Measurements from ENCODE around the gene IKZF1.

Gene IKZF1

DNA sequence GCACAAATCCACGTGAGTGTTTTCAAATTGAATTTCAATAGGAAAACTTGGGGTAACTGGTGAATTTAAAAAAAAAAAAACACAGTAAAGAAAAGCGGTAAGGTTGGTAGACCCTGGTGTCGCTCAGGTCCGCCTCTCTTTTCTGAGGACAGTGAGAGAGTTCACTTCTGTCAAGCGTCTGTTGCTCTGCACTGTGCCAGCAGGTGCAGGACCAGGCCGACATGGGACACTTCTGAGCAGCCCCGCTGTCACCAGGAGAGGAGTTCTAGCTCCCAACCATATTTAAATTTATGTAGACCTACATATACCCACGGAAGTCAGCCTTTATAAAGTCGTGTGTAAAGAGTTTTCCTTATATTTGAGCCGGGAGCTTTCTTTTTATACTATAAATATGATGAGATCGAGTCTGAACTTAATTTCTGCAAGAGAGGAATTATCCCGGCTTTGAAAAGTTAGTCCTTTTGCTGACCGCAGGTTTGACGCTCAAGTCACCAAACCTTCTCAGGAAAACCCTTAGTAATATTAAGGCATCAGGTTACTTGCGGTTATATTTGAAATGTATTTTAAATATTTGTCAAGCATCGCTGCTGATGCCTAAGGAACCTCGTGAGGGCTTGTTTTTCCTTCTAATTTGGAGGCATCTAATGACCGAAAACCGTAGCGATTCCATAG is 531 bp downstream of the IKZF1 start:
- Histone ChIP-seq H3K9me3 (ENCODE audit: insufficient read depth, low read length, severe bottlenecking) (no peaks in the 10 kb centered on the region), H3K36me3 (ENCODE audit: insufficient read depth, low read length) (peaks cover 14% of the 10 kb centered on the region), H4K20me1 (ENCODE audit: insufficient read depth, low read length) (no peaks in the 10 kb centered on the region), H3K9ac (ENCODE audit: low read depth, low read length) (peak overlapping the region; percentile 64), H2AFZ (ENCODE audit: low read depth, low read length) (peak overlapping the region; percentile 67), H3K79me2 (ENCODE audit: insufficient read depth, low read length) (peaks cover 61% of the 10 kb centered on the region), H3K4me3 (ENCODE audit: low read depth in 1 of 2, low read length in 2 of 2) (peak overlapping the region; percentile 53 to 60), H3K4me2 (ENCODE audit: insufficient read depth, low read length) (peak overlapping the region; percentile 68), H3K27ac (ENCODE audit: low read length) (peak overlapping the region; percentile 92), H3K4me1 (ENCODE audit: insufficient read depth, low read length) (peaks cover 50% of the 10 kb centered on the region), H3K27me3 (ENCODE audit: insufficient read depth, low read length, poor library complexity) (no peaks in the 10 kb centered on the region)
- TF ChIP-seq EZH2 (IDR thresholded peaks at IDR 0.05; ENCODE audit: borderline replicate concordance, low read depth, low read length, severe bottlenecking) (no peak), CTCF (IDR thresholded peaks at IDR 0.05; ENCODE audit: borderline replicate concordance, extremely low read depth, low read length, poor library complexity, severe bottlenecking) (no peak)
- DNase-seq = peak; percentile 81
- peak; percentile 66 for ATAC-seq (ENCODE audit: insufficient read depth, low read depth)

DNA sequence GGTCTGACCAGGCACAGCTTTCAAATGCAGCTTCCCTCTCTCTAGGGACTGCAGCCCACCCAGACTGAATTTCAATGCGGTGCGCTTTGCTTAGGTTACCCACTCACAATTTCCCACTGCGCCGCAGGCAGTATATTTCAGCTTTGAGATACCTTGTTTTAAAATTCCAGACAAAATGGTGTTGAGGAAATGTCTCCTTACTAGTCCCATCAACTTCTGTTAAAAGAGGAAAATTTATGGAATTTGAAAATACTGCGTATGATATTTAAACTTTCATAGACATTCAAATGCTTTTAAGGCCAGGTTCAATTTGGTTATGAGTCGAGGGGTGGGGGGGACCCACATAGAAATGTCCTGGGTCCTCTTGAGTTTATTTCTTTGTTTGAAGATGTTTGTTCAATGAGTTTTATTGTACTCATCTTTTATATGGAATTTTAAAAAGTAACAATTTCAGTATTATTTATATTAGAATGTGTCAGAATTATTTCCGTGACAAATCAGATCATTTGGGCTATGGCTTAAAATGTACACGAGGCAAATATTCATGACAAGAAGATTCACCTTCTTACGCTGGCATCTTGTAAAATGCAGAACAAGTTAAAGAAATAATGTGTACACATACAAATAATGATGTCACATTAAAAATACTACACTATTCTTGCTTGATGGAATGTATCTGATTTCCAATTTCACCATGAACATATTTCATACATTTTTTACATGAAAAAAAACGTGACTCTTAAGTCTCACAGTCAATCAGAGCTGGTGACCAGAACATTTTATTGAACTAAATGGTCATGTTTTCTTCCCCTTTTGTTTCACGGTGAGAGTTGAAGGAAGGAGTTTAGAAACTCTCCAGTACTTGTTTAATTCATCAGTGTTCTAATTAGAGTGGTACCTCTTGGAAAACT is 1.3 kb downstream of the IKZF1 start:
- H3K27ac ChIP-seq (ENCODE audit: low read length) = peak overlapping the region; percentile 92
- H3K4me2 ChIP-seq (ENCODE audit: insufficient read depth, low read length) = peak overlapping the region; percentile 68
- peaks cover 14% of the 10 kb centered on the region for H3K36me3 ChIP-seq (ENCODE audit: insufficient read depth, low read length)
- peak overlapping the region; percentile 53 to 60 for H3K4me3 ChIP-seq (ENCODE audit: low read depth in 1 of 2, low read length in 2 of 2)
- peak; percentile 41 for DNase-seq
- no peak overlapping the region; the same call in 1 of the 2 replicates for H2AFZ ChIP-seq (ENCODE audit: low read depth, low read length)
- H3K9ac ChIP-seq (ENCODE audit: low read depth, low read length) = peak overlapping the region; percentile 64
- no peaks in the 10 kb centered on the region for H4K20me1 ChIP-seq (ENCODE audit: insufficient read depth, low read length)
- H3K9me3 ChIP-seq (ENCODE audit: insufficient read depth, low read length, severe bottlenecking) = no peaks in the 10 kb centered on the region
- peaks cover 69% of the 10 kb centered on the region for H3K79me2 ChIP-seq (ENCODE audit: insufficient read depth, low read length)
- no peaks in the 10 kb centered on the region for H3K27me3 ChIP-seq (ENCODE audit: insufficient read depth, low read length, poor library complexity)
- H3K4me1 ChIP-seq (ENCODE audit: insufficient read depth, low read length) = peaks cover 51% of the 10 kb centered on the region
- no peak for TF ChIP-seq EZH2 (IDR thresholded peaks at IDR 0.05; ENCODE audit: borderline replicate concordance, low read depth, low read length, severe bottlenecking)
- no peak for TF ChIP-seq CTCF (IDR thresholded peaks at IDR 0.05; ENCODE audit: borderline replicate concordance, extremely low read depth, low read length, poor library complexity, severe bottlenecking)
- ATAC-seq (ENCODE audit: insufficient read depth, low read depth) = no peak

- Histone ChIP-seq H3K36me3 (ENCODE audit: insufficient read depth, low read length) (peaks cover 14% of the 10 kb centered on the region), H3K79me2 (ENCODE audit: insufficient read depth, low read length) (peaks cover 78% of the 10 kb centered on the region), H3K9me3 (ENCODE audit: insufficient read depth, low read length, severe bottlenecking) (no peaks in the 10 kb centered on the region), H3K4me1 (ENCODE audit: insufficient read depth, low read length) (peaks cover 58% of the 10 kb centered on the region), H3K4me2 (ENCODE audit: insufficient read depth, low read length) (peak overlapping the region; percentile 68), H3K9ac (ENCODE audit: low read depth, low read length) (peak overlapping the region; percentile 64), H2AFZ (ENCODE audit: low read depth, low read length) (no peak overlapping the region; the same call in 1 of the 2 replicates), H3K27me3 (ENCODE audit: insufficient read depth, low read length, poor library complexity) (no peaks in the 10 kb centered on the region), H3K4me3 (ENCODE audit: low read depth in 1 of 2, low read length in 2 of 2) (peak overlapping the region; percentile 53 to 60), H3K27ac (ENCODE audit: low read length) (peak overlapping the region; percentile 92), H4K20me1 (ENCODE audit: insufficient read depth, low read length) (no peaks in the 10 kb centered on the region)
- DNase-seq (peak; percentile 46), ATAC-seq (ENCODE audit: insufficient read depth, low read depth) (peak; percentile 34)
- TF ChIP-seq EZH2 (IDR thresholded peaks at IDR 0.05; ENCODE audit: borderline replicate concordance, low read depth, low read length, severe bottlenecking) (no peak), CTCF (IDR thresholded peaks at IDR 0.05; ENCODE audit: borderline replicate concordance, extremely low read depth, low read length, poor library complexity, severe bottlenecking) (no peak)
These were observed 2.2 kb downstream of the IKZF1 start for GRCh38 chr7:50306494-50307367.

Data from DND-41 (cell line).